ENCODE measurements around the gene PPP3R2. TPM values are rescaled to one million over a fixed set of nuclear protein-coding genes. Genes with fewer than 3 reads are reported as not detected.

Gene PPP3R2
- total RNA-seq, 2 experiments from 2014 or later: not detected

- Histone ChIP-seq H3K4me1 (ENCODE audit: insufficient read depth, low read length, poor library complexity, severe bottlenecking) (no peaks in the 10 kb centered on the region), H3K79me2 (ENCODE audit: insufficient read depth, low read depth, low read length) (no peaks in the 10 kb centered on the region), H3K27ac (ENCODE audit: low read depth, low read length, poor library complexity, severe bottlenecking) (no peak overlapping the region), H3K4me3 (ENCODE audit: low read depth, low read length, poor library complexity, severe bottlenecking) (no peak overlapping the region), H4K20me1 (ENCODE audit: insufficient read depth, low read length) (0 out of 2 replicates have a peak, but pooled peaks cover 4% of the 10 kb centered on the region), H2AFZ (ENCODE audit: low read length) (no peak overlapping the region), H3K9me3 (ENCODE audit: low read length) (no peaks in the 10 kb centered on the region), H3K4me2 (ENCODE audit: low read length) (no peak overlapping the region), H3K36me3 (ENCODE audit: insufficient read depth, low read length) (no peaks in the 10 kb centered on the region), H3K9me2 (ENCODE audit: insufficient read depth, low read length) (no peaks in the 10 kb centered on the region)
- POLR2A ChIA-PET: interaction anchor here (0.6 to 1.0 kb wide), 2 partner anchors 72 to 150 kb away, joined by 3 to 4 read pairs; no protein-coding TSS in a partner anchor
- no peak for DNase-seq (ENCODE audit: low spot score)
- no peak for TF ChIP-seq CTCF (conservative IDR thresholded peaks at IDR 0.05; ENCODE audit: low read length)
- TF ChIP-seq EZH2phosphoT487 (IDR thresholded peaks at IDR 0.05; ENCODE audit: borderline replicate concordance, low read depth, low read length): no peak
- intact Hi-C loops (cut with micrococcal nuclease; ENCODE audit: unreplicated experiment): no loop called here
- no TSS peak for BruUV-seq (replicated peaks)
- CTCF ChIA-PET (ENCODE audit: unreplicated experiment): no interaction called here
These were observed 41.5 kb upstream of the PPP3R2 start for GRCh38 chr9:101636247-101636646.

- Histone ChIP-seq H3K9me2 (ENCODE audit: insufficient read depth, low read length) (no peaks in the 10 kb centered on the region), H3K9me3 (ENCODE audit: low read length) (no peaks in the 10 kb centered on the region), H3K36me3 (ENCODE audit: insufficient read depth, low read length) (no peaks in the 10 kb centered on the region), H4K20me1 (ENCODE audit: insufficient read depth, low read length) (0 out of 2 replicates have a peak, but pooled peaks cover 4% of the 10 kb centered on the region), H3K4me1 (ENCODE audit: insufficient read depth, low read length, poor library complexity, severe bottlenecking) (no peaks in the 10 kb centered on the region), H2AFZ (ENCODE audit: low read length) (no peak overlapping the region), H3K4me3 (ENCODE audit: low read depth, low read length, poor library complexity, severe bottlenecking) (no peak overlapping the region), H3K4me2 (ENCODE audit: low read length) (no peak overlapping the region), H3K27ac (ENCODE audit: low read depth, low read length, poor library complexity, severe bottlenecking) (no peak overlapping the region), H3K79me2 (ENCODE audit: insufficient read depth, low read depth, low read length) (no peaks in the 10 kb centered on the region)
- TF ChIP-seq EZH2phosphoT487 (IDR thresholded peaks at IDR 0.05; ENCODE audit: borderline replicate concordance, low read depth, low read length) (no peak), CTCF (conservative IDR thresholded peaks at IDR 0.05; ENCODE audit: low read length) (no peak)
- CTCF ChIA-PET (ENCODE audit: unreplicated experiment): no interaction called here
- POLR2A ChIA-PET: no interaction called here
- DNase-seq (ENCODE audit: low spot score): no peak
- intact Hi-C loops (cut with micrococcal nuclease; ENCODE audit: unreplicated experiment): no loop called here
- BruUV-seq (replicated peaks): no TSS peak
These were observed 40.7 kb upstream of the PPP3R2 start for GRCh38 chr9:101635473-101635872.

- 0 out of 2 replicates have a peak, but pooled peaks cover 4% of the 10 kb centered on the region for H4K20me1 ChIP-seq (ENCODE audit: insufficient read depth, low read length)
- no peaks in the 10 kb centered on the region for H3K79me2 ChIP-seq (ENCODE audit: insufficient read depth, low read depth, low read length)
- no peaks in the 10 kb centered on the region for H3K9me2 ChIP-seq (ENCODE audit: insufficient read depth, low read length)
- H3K4me2 ChIP-seq (ENCODE audit: low read length): no peak overlapping the region
- H3K4me3 ChIP-seq (ENCODE audit: low read depth, low read length, poor library complexity, severe bottlenecking): no peak overlapping the region
- POLR2A ChIA-PET: no interaction called here
- TF ChIP-seq CTCF (conservative IDR thresholded peaks at IDR 0.05; ENCODE audit: low read length) (no peak), EZH2phosphoT487 (IDR thresholded peaks at IDR 0.05; ENCODE audit: borderline replicate concordance, low read depth, low read length) (no peak)
- no peak overlapping the region for H3K27ac ChIP-seq (ENCODE audit: low read depth, low read length, poor library complexity, severe bottlenecking)
- no peak overlapping the region for H2AFZ ChIP-seq (ENCODE audit: low read length)
- no peaks in the 10 kb centered on the region for H3K36me3 ChIP-seq (ENCODE audit: insufficient read depth, low read length)
- CTCF ChIA-PET (ENCODE audit: unreplicated experiment): no interaction called here
- DNase-seq (ENCODE audit: low spot score): no peak
- no peaks in the 10 kb centered on the region for H3K4me1 ChIP-seq (ENCODE audit: insufficient read depth, low read length, poor library complexity, severe bottlenecking)
- intact Hi-C loops (cut with micrococcal nuclease; ENCODE audit: unreplicated experiment): no loop called here
- H3K9me3 ChIP-seq (ENCODE audit: low read length): no peaks in the 10 kb centered on the region
- BruUV-seq (replicated peaks): no TSS peak
These were observed 40.1 kb upstream of the PPP3R2 start for GRCh38 chr9:101634741-101635409.
